H9 (cell line): ENCODE data around the gene MYO18B. TPM values are rescaled to one million over a fixed set of nuclear protein-coding genes. Genes with fewer than 3 reads are reported as not detected.

Experiments
- DNase-seq: peaks from one replicate; pipeline ENCODE4 v3.0.0-alpha.2; 2017
- H2AFZ ChIP-seq: one replicate; pipeline ENCODE4 v1.6.1; 2013; ENCODE audit warnings: mild to moderate bottlenecking, low read length, control low read depth, moderate library complexity
- H2AK5ac ChIP-seq: 2 replicates; pipeline ENCODE4 v1.6.1; 2013; ENCODE audit warnings: low read length, control low read depth, mixed read lengths; ENCODE audit not compliant: insufficient read length
- H2BK120ac ChIP-seq: one replicate; pipeline ENCODE4 v1.6.1; 2013; ENCODE audit warnings: low read depth, mild to moderate bottlenecking, low read length, control low read depth, inconsistent platforms; ENCODE audit not compliant: poor library complexity, severe bottlenecking
- H2BK12ac ChIP-seq: 2 replicates; pipeline ENCODE4 v1.6.1; 2013; ENCODE audit warnings: low read length, control low read depth, mixed read lengths, low read depth; ENCODE audit not compliant: insufficient read length
- H2BK15ac ChIP-seq: 2 replicates; pipeline ENCODE4 v1.6.1; 2013; ENCODE audit warnings: low read depth, low read length, control low read depth
- H2BK20ac ChIP-seq: one replicate; pipeline ENCODE4 v1.6.1; 2013; ENCODE audit warnings: low read depth, mild to moderate bottlenecking, low read length, control low read depth, inconsistent platforms; ENCODE audit not compliant: poor library complexity, severe bottlenecking
- H2BK5ac ChIP-seq: 2 replicates; pipeline ENCODE4 v1.6.1; 2013; ENCODE audit warnings: low read length, control low read depth, mixed read lengths; ENCODE audit not compliant: insufficient read length
- H3K14ac ChIP-seq: 2 replicates; pipeline ENCODE4 v1.6.1; 2013; ENCODE audit warnings: low read length, control low read depth; ENCODE audit not compliant: insufficient read depth
- H3K18ac ChIP-seq: 2 replicates; pipeline ENCODE4 v1.6.1; 2013; ENCODE audit warnings: low read depth, mild to moderate bottlenecking, mixed read lengths, low read length, control low read depth; ENCODE audit not compliant: insufficient read length
- H3K23ac ChIP-seq: 2 replicates; pipeline ENCODE4 v1.6.1; 2013; ENCODE audit warnings: low read length, control low read depth, mixed read lengths, low read depth; ENCODE audit not compliant: insufficient read length
- H3K23me2 ChIP-seq: 2 replicates; pipeline ENCODE4 v1.6.1; 2013; ENCODE audit warnings: low read depth, mild to moderate bottlenecking, mixed read lengths, low read length, control low read depth; ENCODE audit not compliant: insufficient read length, poor library complexity, severe bottlenecking
- H3K27ac ChIP-seq: 2 replicates; pipeline ENCODE4 v1.5.1; 2013; ENCODE audit warnings: low read length, control low read depth, mixed read lengths, low read depth; ENCODE audit not compliant: insufficient read length
- H3K27me3 ChIP-seq: 2 replicates; pipeline ENCODE4 v1.6.1; 2013; ENCODE audit warnings: low read length, control low read depth, inconsistent platforms; ENCODE audit not compliant: insufficient read depth
- H3K4ac ChIP-seq: 2 replicates; pipeline ENCODE4 v1.6.1; 2013; ENCODE audit warnings: low read depth, mild to moderate bottlenecking, control low read depth, inconsistent platforms, low read length, moderate library complexity
- H3K4me1 ChIP-seq: 2 replicates; pipeline ENCODE4 v1.6.1; 2013; ENCODE audit warnings: low read length, control low read depth, inconsistent platforms; ENCODE audit not compliant: insufficient read depth
- H3K4me2 ChIP-seq: 2 replicates; pipeline ENCODE4 v1.6.1; 2013; ENCODE audit warnings: low read length, control low read depth, mixed read lengths; ENCODE audit not compliant: insufficient read length, insufficient read depth
- H3K56ac ChIP-seq: 2 replicates; pipeline ENCODE4 v1.6.1; 2013; ENCODE audit warnings: low read depth, mild to moderate bottlenecking, mixed read lengths, low read length, control low read depth; ENCODE audit not compliant: insufficient read length
- H3K79me1 ChIP-seq: 2 replicates; pipeline ENCODE4 v1.6.1; 2013; ENCODE audit warnings: low read depth, mild to moderate bottlenecking, moderate library complexity, low read length, control low read depth, inconsistent platforms; ENCODE audit not compliant: insufficient read depth, poor library complexity, severe bottlenecking
- H3K79me2 ChIP-seq: 2 replicates; pipeline ENCODE4 v1.6.1; 2013; ENCODE audit warnings: low read length, control low read depth, inconsistent platforms; ENCODE audit not compliant: insufficient read depth
- H3K9ac ChIP-seq: 2 replicates; pipeline ENCODE4 v1.6.1; 2013; ENCODE audit warnings: low read length, control low read depth, mixed read lengths; ENCODE audit not compliant: insufficient read length; ENCODE audit errors: extremely low read depth
- H3K9me3 ChIP-seq: one replicate; pipeline ENCODE4 v1.6.1; 2013; ENCODE audit warnings: low read depth, low read length, inconsistent platforms; ENCODE audit not compliant: control insufficient read depth
- H3T11ph ChIP-seq: one replicate; pipeline ENCODE4 v1.6.1; 2013; ENCODE audit warnings: mild to moderate bottlenecking, low read length, control low read depth, inconsistent platforms
- H4K20me1 ChIP-seq: one replicate; pipeline ENCODE4 v1.6.1; 2013; ENCODE audit not compliant: control insufficient read depth, insufficient read length, insufficient read depth
- H4K5ac ChIP-seq: 2 replicates; pipeline ENCODE4 v1.6.1; 2013; ENCODE audit warnings: low read depth, mild to moderate bottlenecking, mixed read lengths, low read length, control low read depth; ENCODE audit not compliant: insufficient read length
- H4K8ac ChIP-seq: replicated peaks from 2 replicates; pipeline ENCODE4 v1.6.1; 2013; ENCODE audit warnings: low read length, control low read depth, mixed read lengths, low read depth; ENCODE audit not compliant: insufficient read length
- H4K91ac ChIP-seq: 2 replicates; pipeline ENCODE4 v1.6.1; 2013; ENCODE audit warnings: low read depth, mild to moderate bottlenecking, moderate library complexity, mixed read lengths, low read length, control low read depth; ENCODE audit not compliant: insufficient read length
- H3K27ac Mint-ChIP-seq, 3 experiments: 2 replicates in 2 of 3; 3 replicates in 1 of 3; pipeline ENCODE4 v1.8.0; 2020 to 2021; ENCODE audit warnings: mixed read lengths in 3 of 3, mild to moderate bottlenecking in 1 of 3, moderate library complexity in 1 of 3
- H3K27me3 Mint-ChIP-seq: 2 replicates; pipeline ENCODE4 v1.8.0; 2021; ENCODE audit warnings: low read depth, mild to moderate bottlenecking, moderate library complexity, mixed read lengths
- H3K36me3 Mint-ChIP-seq, 3 experiments: 2 replicates in 2 of 3; 3 replicates in 1 of 3; pipeline ENCODE4 v1.8.0; 2020 to 2021; ENCODE audit warnings: low read depth in 3 of 3, mixed read lengths in 3 of 3; ENCODE audit not compliant: insufficient read depth in 1 of 3
- H3K4me1 Mint-ChIP-seq, 2 experiments: 2 replicates each; pipeline ENCODE4 v1.8.0; 2020; ENCODE audit warnings: mixed read lengths in 2 of 2
- H3K4me3 Mint-ChIP-seq, 2 experiments: 2 replicates in 1 of 2; 3 replicates in 1 of 2; pipeline ENCODE4 v1.8.0; 2020 to 2021; ENCODE audit warnings: mild to moderate bottlenecking in 2 of 2, mixed read lengths in 2 of 2, moderate library complexity in 1 of 2
- H3K9me3 Mint-ChIP-seq, 2 experiments: 2 replicates in 1 of 2; 3 replicates in 1 of 2; pipeline ENCODE4 v1.8.0; 2020; ENCODE audit warnings: mild to moderate bottlenecking in 2 of 2, mixed read lengths in 2 of 2, moderate library complexity in 1 of 2
- CTCF ChIP-seq: fragments of 200-600 bp; sonication (generic); conservative IDR thresholded peaks from 3 replicates; pipeline ENCODE4 v1.8.0; 2021; ENCODE audit warnings: antibody characterized with exemption, mild to moderate bottlenecking
- WGBS: extraction: QIAGEN DNeasy Blood & Tissue Kit; methylation state at CpG from one replicate; pipeline ENCODE4 v1.1.7; 2013; ENCODE audit warnings: missing lambda C conversion rate, low lambda C conversion rate, mixed read lengths; ENCODE audit not compliant: insufficient read length; ENCODE audit errors: extremely low coverage; 5-methylcytosine and 5-hydroxymethylcytosine counted together
- total RNA-seq: library from RNA; stranded (reverse); gene quantifications from 2 replicates; pipeline ENCODE4 v1.2.1, GENCODE V29; 2021

MYO18B gene
- total RNA-seq, 1 experiment from 2014 or later, result 0.46 TPM

DNA sequence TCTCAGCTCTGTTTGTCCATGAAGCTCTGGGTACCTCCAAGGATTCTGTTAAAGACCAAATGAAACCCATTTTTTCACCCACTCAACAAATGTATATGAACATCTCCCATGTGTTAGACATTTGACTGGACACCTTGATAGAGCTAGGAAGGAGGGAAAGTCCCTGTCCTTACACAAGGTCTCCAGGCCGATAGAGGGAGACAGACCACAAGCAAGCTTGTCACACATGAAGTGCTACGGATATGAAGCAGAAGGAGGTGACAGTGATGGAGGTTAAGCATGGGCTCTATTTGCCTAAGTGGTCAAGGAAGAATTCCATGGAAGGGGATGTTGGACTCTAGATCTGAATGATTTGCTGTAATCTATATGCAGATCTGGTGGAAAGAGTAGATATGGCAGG is 138.5 kb downstream of the MYO18B start:
- Histone ChIP-seq H3K79me1 (no peaks in the 10 kb centered on the region), H4K91ac (no peak overlapping the region), H3K27ac (no peak overlapping the region), H3K23ac (no peak overlapping the region), H3K9me3 (no peaks in the 10 kb centered on the region), H3K4ac (no peak overlapping the region), H4K5ac (no peak overlapping the region), H3K56ac (no peak overlapping the region), H3K79me2 (no peaks in the 10 kb centered on the region), H4K8ac (no peak overlapping the region), H3T11ph (no peak overlapping the region), H2AK5ac (no peak overlapping the region), H2BK120ac (no peak overlapping the region), H2BK20ac (no peak overlapping the region), H3K4me2 (no peak overlapping the region), H4K20me1 (no peaks in the 10 kb centered on the region), H3K4me1 (no peaks in the 10 kb centered on the region), H3K14ac (no peak overlapping the region), H3K18ac (no peak overlapping the region), H3K9ac (no peak overlapping the region), H3K27me3 (no peaks in the 10 kb centered on the region), H2BK15ac (no peak overlapping the region), H3K23me2 (no peaks in the 10 kb centered on the region), H2BK12ac (no peak overlapping the region), H2BK5ac (no peak overlapping the region), H2AFZ (no peak overlapping the region)
- Mint-ChIP-seq H3K9me3 (no peaks in the 10 kb centered on the region), H3K4me1 (peaks cover 0 to 12% of the 10 kb centered on the region in 2 experiments; a peak in 3 of 4 replicates), H3K36me3 (no peaks in the 10 kb centered on the region), H3K27me3 (peaks cover 16% of the 10 kb centered on the region), H3K4me3 (no peak overlapping the region), H3K27ac (no peak overlapping the region)
- TF ChIP-seq CTCF, result peak; percentile 50
- WGBS, result no CpG with 5 or more reads among the region's 2 CpGs
- DNase-seq, result no peak
